ENCODE data around the gene C3. TPM values are rescaled to one million over a fixed set of nuclear protein-coding genes. Genes with fewer than 3 reads are reported as not detected.

Gene C3
- 1,000 to 10,000 TPM; 1,035 to 6,271 (median 2,305) TPM for total RNA-seq

GRCh38 chr19:6720369-6721137 is at the start of gene C3:
Gene C3 (minus strand): TSS chr19:6720650. CDS start chr19:6720589, 61 bp downstream.
- no peak for TF ChIP-seq CTCF (IDR thresholded peaks at IDR 0.05)
- DNase-seq (ENCODE audit: low spot score), result peak; percentile 47
- peak; percentile 72 for ATAC-seq (ENCODE audit: low FRiP score)

GRCh38 chr19:6769006-6769619 is 48.7 kb upstream of the C3 start:
- TF ChIP-seq CTCF (IDR thresholded peaks at IDR 0.05), result no peak
- ATAC-seq (ENCODE audit: low FRiP score), result no peak

GRCh38 chr19:6768236-6768785 is 47.9 kb upstream of the C3 start:
- no peak for TF ChIP-seq CTCF (IDR thresholded peaks at IDR 0.05)
- ATAC-seq (ENCODE audit: low FRiP score) (no peak), DNase-seq (ENCODE audit: low spot score) (no peak)

More at GRCh38 chr19:6769006-6769619, 48.7 kb upstream of the C3 start:
- DNase-seq (ENCODE audit: low spot score), result no peak

- TF ChIP-seq CTCF (IDR thresholded peaks at IDR 0.05), result no peak
- ATAC-seq (ENCODE audit: low FRiP score), result peak; percentile 70
- DNase-seq (ENCODE audit: low spot score), result no peak
These were observed 47.1 kb upstream of the C3 start, which contains the start of gene SH2D3A for GRCh38 chr19:6767357-6768235. Gene SH2D3A (minus strand): TSS chr19:6767435. CDS start chr19:6763748, 3,687 bp downstream.

- DNase-seq (ENCODE audit: low spot score) (no peak), ATAC-seq (ENCODE audit: low FRiP score) (no peak)
- TF ChIP-seq CTCF (IDR thresholded peaks at IDR 0.05), result no peak
These were observed 46.6 kb upstream of the C3 start for GRCh38 chr19:6767081-6767356.

- no peak for TF ChIP-seq CTCF (IDR thresholded peaks at IDR 0.05)
These were observed 46.1 kb upstream of the C3 start for GRCh38 chr19:6766357-6767080.

More at GRCh38 chr19:6766357-6767080, 46.1 kb upstream of the C3 start:
- ATAC-seq (ENCODE audit: low FRiP score) (no peak), DNase-seq (ENCODE audit: low spot score) (no peak)
